IMR-90 (cell line): ENCODE results near the gene CASP8. TPM values are rescaled to one million over a fixed set of nuclear protein-coding genes. Genes with fewer than 3 reads are reported as not detected.

ENCODE experiments used
- ATAC-seq: fragments of 200-7000 bp; cut with Tn5 transposase; 2 replicates; pipeline ENCODE4 v1.9.1; 2020; ENCODE audit warnings: low read depth, mild to moderate bottlenecking, moderate library complexity
- BruUV-seq: library from RNA; stranded (reverse); fragments of 400-500 nt; replicated peaks from 2 replicates; lab custom pipeline; 2021; lab: Mats Ljungman, UMichigan
- CTCF ChIA-PET: fragments of 300-600 bp; formaldehyde crosslinking; extraction: SDS; loops from one replicate; lab custom pipeline; 2021; ENCODE audit warnings: antibody characterized with exemption; lab: Yijun Ruan, JAX
- POLR2A ChIA-PET: fragments of 300-600 bp; sonication (Branson Sonifier 250); formaldehyde crosslinking; loops from one replicate; lab custom pipeline; 2022; ENCODE audit warnings: antibody characterized with exemption; ENCODE audit not compliant: unreplicated experiment; lab: Charles Lee
- DNase-seq: peaks from one replicate; pipeline ENCODE4 v3.0.0; 2013
- H2AFZ ChIP-seq: replicated peaks from 2 replicates; pipeline ENCODE3; 2013; ENCODE audit warnings: low read length, mild to moderate bottlenecking; ENCODE audit not compliant: poor library complexity
- H2AK5ac ChIP-seq: 2 replicates; pipeline ENCODE4 v1.6.1; 2013; ENCODE audit warnings: low read depth, low read length, inconsistent platforms
- H2AK9ac ChIP-seq: replicated peaks from 2 replicates; pipeline ENCODE3; 2013; ENCODE audit warnings: mild to moderate bottlenecking, low read depth, low read length, moderate library complexity; ENCODE audit not compliant: poor library complexity
- H2BK120ac ChIP-seq: 2 replicates; pipeline ENCODE4 v1.6.1; 2013; ENCODE audit warnings: low read depth, low read length, inconsistent platforms
- H2BK15ac ChIP-seq: 3 replicates; pipeline ENCODE4 v1.6.1; 2013; ENCODE audit warnings: low read depth, low read length, inconsistent platforms
- H2BK20ac ChIP-seq: 2 replicates; pipeline ENCODE4 v1.6.1; 2013; ENCODE audit warnings: low read depth, mild to moderate bottlenecking, inconsistent platforms, low read length, moderate library complexity
- H2BK5ac ChIP-seq: 2 replicates; pipeline ENCODE4 v1.6.1; 2013; ENCODE audit warnings: mild to moderate bottlenecking, low read depth, low read length, inconsistent platforms; ENCODE audit not compliant: poor library complexity, severe bottlenecking
- H3K14ac ChIP-seq: replicated peaks from 2 replicates; pipeline ENCODE4 v1.6.1; 2013; ENCODE audit warnings: low read depth, low read length, inconsistent platforms
- H3K18ac ChIP-seq: 2 replicates; pipeline ENCODE4 v1.6.1; 2013; ENCODE audit warnings: low read depth, low read length, control low read depth
- H3K23ac ChIP-seq: 2 replicates; pipeline ENCODE4 v1.6.1; 2013; ENCODE audit warnings: low read depth, low read length, inconsistent platforms
- H3K27ac ChIP-seq: 2 replicates; pipeline ENCODE4 v1.5.1; 2013; ENCODE audit warnings: mild to moderate bottlenecking, control low read depth, low read length; ENCODE audit not compliant: insufficient read depth
- H3K27me3 ChIP-seq: 2 replicates; pipeline ENCODE4 v1.6.1; 2013; ENCODE audit warnings: low read length; ENCODE audit not compliant: control insufficient read depth, insufficient read depth
- H3K36me3 ChIP-seq: 2 replicates; pipeline ENCODE4 v1.6.1; 2013; ENCODE audit warnings: low read length, mixed read lengths; ENCODE audit not compliant: control insufficient read depth, insufficient read depth
- H3K4ac ChIP-seq: 2 replicates; pipeline ENCODE4 v1.6.1; 2013; ENCODE audit warnings: low read depth, low read length, inconsistent platforms
- H3K4me1 ChIP-seq: 2 replicates; pipeline ENCODE4 v1.6.1; 2013; ENCODE audit warnings: low read length, mixed read lengths; ENCODE audit not compliant: control insufficient read depth, insufficient read depth
- H3K4me2 ChIP-seq: 2 replicates; pipeline ENCODE4 v1.6.1; 2013; ENCODE audit warnings: low read depth, mild to moderate bottlenecking, control low read depth, low read length, moderate library complexity
- H3K4me3 ChIP-seq: 2 replicates; pipeline ENCODE4 v1.5.1; 2013; ENCODE audit warnings: low read depth, mild to moderate bottlenecking, control low read depth, low read length, moderate library complexity; ENCODE audit not compliant: insufficient read depth
- H3K56ac ChIP-seq: 2 replicates; pipeline ENCODE4 v1.6.1; 2013; ENCODE audit warnings: low read length, inconsistent platforms; ENCODE audit not compliant: insufficient read depth; ENCODE audit errors: extremely low read depth
- H3K79me1 ChIP-seq, 2 experiments: 2 replicates each; pipeline ENCODE4 v1.6.1; 2013; ENCODE audit warnings: low read length in 2 of 2, inconsistent platforms in 1 of 2, low read depth in 1 of 2
- H3K9ac ChIP-seq: 2 replicates; pipeline ENCODE4 v1.6.1; 2013; ENCODE audit warnings: low read depth, low read length, control low read depth
- H3K9me1 ChIP-seq: 2 replicates; pipeline ENCODE4 v1.6.1; 2013; ENCODE audit warnings: low read length, inconsistent platforms; ENCODE audit not compliant: insufficient read depth
- H3K9me3 ChIP-seq: 2 replicates; pipeline ENCODE4 v1.6.1; 2013; ENCODE audit warnings: low read length; ENCODE audit not compliant: control insufficient read depth, insufficient read depth
- H4K20me1 ChIP-seq: 2 replicates; pipeline ENCODE4 v1.6.1; 2013; ENCODE audit warnings: low read length, inconsistent platforms; ENCODE audit not compliant: insufficient read depth
- H4K5ac ChIP-seq: 2 replicates; pipeline ENCODE4 v1.6.1; 2013; ENCODE audit warnings: mild to moderate bottlenecking, low read depth, low read length, control low read depth
- H4K8ac ChIP-seq, 2 experiments: 2 replicates each; pipeline ENCODE4 v1.6.1; 2013; ENCODE audit warnings: low read depth in 2 of 2, low read length in 2 of 2, control low read depth in 1 of 2, inconsistent platforms in 1 of 2
- H4K91ac ChIP-seq: 2 replicates; pipeline ENCODE4 v1.6.1; 2013; ENCODE audit warnings: low read depth, low read length, inconsistent platforms; ENCODE audit not compliant: insufficient read depth
- CEBPB ChIP-seq: IDR thresholded peaks from 2 replicates; pipeline ENCODE4 v1.6.1; 2012; ENCODE audit warnings: low read depth, low read length, improper control_type of control experiment
- CHD1 ChIP-seq: IDR thresholded peaks from 2 replicates; pipeline ENCODE4 v1.6.1; 2012; ENCODE audit warnings: low read depth, low read length, improper control_type of control experiment
- CTCF ChIP-seq: conservative IDR thresholded peaks from 2 replicates; pipeline ENCODE4 v1.5.1; 2012; ENCODE audit warnings: mild to moderate bottlenecking, low read depth, low read length, improper control_type of control experiment
- ELK1 ChIP-seq: fragments of 150-350 bp; IDR thresholded peaks from 2 replicates; pipeline ENCODE4 v1.6.1; 2016; ENCODE audit warnings: low read depth, mild to moderate bottlenecking, low read length, moderate library complexity, borderline replicate concordance
- FOS ChIP-seq: fragments of 150-350 bp; IDR thresholded peaks from 2 replicates; pipeline ENCODE4 v1.6.1; 2016; ENCODE audit warnings: low read depth, low read length
- MAFK ChIP-seq: IDR thresholded peaks from 2 replicates; pipeline ENCODE4 v1.6.1; 2012; ENCODE audit warnings: low read depth, low read length, improper control_type of control experiment
- MAZ ChIP-seq: IDR thresholded peaks from 2 replicates; pipeline ENCODE4 v1.6.1; 2012; ENCODE audit warnings: low read depth, mild to moderate bottlenecking, low read length, improper control_type of control experiment, moderate library complexity, borderline replicate concordance
- MXI1 ChIP-seq: IDR thresholded peaks from 2 replicates; pipeline ENCODE4 v1.6.1; 2012; ENCODE audit warnings: low read depth, mild to moderate bottlenecking, low read length, moderate library complexity, borderline replicate concordance
- NFE2L2 ChIP-seq: fragments of 150-350 bp; IDR thresholded peaks from 2 replicates; pipeline ENCODE4 v1.6.1; 2016; ENCODE audit warnings: low read depth, mild to moderate bottlenecking, low read length
- POLR2A ChIP-seq: IDR thresholded peaks from 2 replicates; pipeline ENCODE4 v1.6.1; 2012; ENCODE audit warnings: mild to moderate bottlenecking, low read depth, low read length
- RAD21 ChIP-seq: IDR thresholded peaks from 2 replicates; pipeline ENCODE4 v1.6.1; 2012; ENCODE audit warnings: low read length, improper control_type of control experiment
- RCOR1 ChIP-seq: IDR thresholded peaks from 2 replicates; pipeline ENCODE4 v1.6.1; 2012; ENCODE audit warnings: mild to moderate bottlenecking, low read length, improper control_type of control experiment; ENCODE audit not compliant: insufficient replicate concordance
- RFX5 ChIP-seq: IDR thresholded peaks from 2 replicates; pipeline ENCODE4 v1.8.0; 2012; ENCODE audit warnings: low read depth, mild to moderate bottlenecking, low read length, moderate library complexity
- SMC3 ChIP-seq: fragments of 150-350 bp; IDR thresholded peaks from 2 replicates; pipeline ENCODE4 v1.6.1; 2016; ENCODE audit warnings: low read depth, mild to moderate bottlenecking, antibody characterized with exemption, low read length, moderate library complexity
- USF2 ChIP-seq: fragments of 150-350 bp; IDR thresholded peaks from 2 replicates; pipeline ENCODE4 v1.6.1; 2017; ENCODE audit warnings: mild to moderate bottlenecking, antibody characterized with exemption, low read length, low read depth
- WGBS, 2 experiments: methylation state at CpG; one replicate each; pipeline versions ENCODE4 v1.1.5 to v1.1.7; 2013; ENCODE audit warnings: missing lambda C conversion rate in 2 of 2; ENCODE audit not compliant: insufficient read length in 1 of 2; ENCODE audit errors: extremely low coverage in 2 of 2; 5-methylcytosine and 5-hydroxymethylcytosine counted together
- dilution Hi-C: fragments of 300-500 bp; cut with HindIII; formaldehyde crosslinking; loops from one replicate; pipeline ENCODE4 v1.14.3; 2018; ENCODE audit warnings: low sequenced_read_pairs; ENCODE audit not compliant: unreplicated experiment
- in situ Hi-C: fragments of 300-500 bp; cut with MboI; formaldehyde crosslinking; loops from 3 replicates; pipeline ENCODE4 v1.14.3; 2019; ENCODE audit warnings: low sequenced_read_pairs, inconsistent platforms, mixed read lengths
- intact Hi-C: fragments of 100-400 bp; cut with micrococcal nuclease; formaldehyde crosslinking; loops from 2 replicates; pipeline ENCODE4 v1.10.0; 2022
- polyA plus RNA-seq, 3 experiments: library from polyadenylated mRNA; depleted of rRNA; stranded (reverse); fragments of >200 nt; gene quantifications; 2 replicates each; pipeline ENCODE4 v1.2.3, GENCODE V29; 2012; ENCODE audit warnings: low replicate concordance in 1 of 3
- total RNA-seq: library from RNA; depleted of rRNA; stranded (reverse); fragments of >200 nt; gene quantifications from 2 replicates; pipeline ENCODE4 v1.2.3, GENCODE V29; 2012

Gene CASP8
- total and polyA plus RNA-seq, 2 of the 4 experiments (the other 2 are of a cell fraction) = 13.1 to 17.0 TPM

GRCh38 chr2:201273330-201273983, 13.1 kb downstream of the CASP8 start:
- no peak overlapping the region for H4K8ac ChIP-seq
- no peak overlapping the region for H3K56ac ChIP-seq
- H2AK9ac ChIP-seq = no peak overlapping the region
- no peaks in the 10 kb centered on the region for H3K27me3 ChIP-seq
- no peak overlapping the region for H4K91ac ChIP-seq
- H4K5ac ChIP-seq = no peak overlapping the region
- peaks cover 0 to 3% of the 10 kb centered on the region in 2 experiments; a peak in 2 of 4 replicates for H3K79me1 ChIP-seq
- in situ Hi-C loops = no loop called here
- H3K9me1 ChIP-seq = 0 out of 2 replicates have a peak, but pooled peaks cover 4% of the 10 kb centered on the region
- ChIA-PET CTCF (interaction anchor here (0.6 kb wide), 2 partner anchors 17 to 1324 kb away, joined by 3 to 9 read pairs; no protein-coding TSS in a partner anchor), POLR2A (no interaction called here)
- intact Hi-C loops = no loop called here
- dilution Hi-C loops = no loop called here
- no peak overlapping the region for H3K4me3 ChIP-seq
- H2BK15ac ChIP-seq = no peak overlapping the region
- no TSS peak for BruUV-seq
- TF ChIP-seq CEBPB = no peak
- no peak for TF ChIP-seq SMC3
- TF ChIP-seq POLR2A = no peak
- TF ChIP-seq RCOR1 = no peak
- TF ChIP-seq MAZ = no peak
- TF ChIP-seq USF2 = no peak
- no peak for TF ChIP-seq NFE2L2
- TF ChIP-seq CHD1 = no peak
- TF ChIP-seq MAFK = no peak
- TF ChIP-seq ELK1 = no peak
- TF ChIP-seq CTCF = no peak
- TF ChIP-seq RFX5 = no peak
- TF ChIP-seq RAD21 = no peak
- TF ChIP-seq MXI1 = no peak
- no peak for TF ChIP-seq FOS
- H3K4me1 ChIP-seq = no peaks in the 10 kb centered on the region
- DNase-seq = no peak
- no peak overlapping the region for H3K27ac ChIP-seq
- no peak overlapping the region for H2BK20ac ChIP-seq
- no peak overlapping the region for H2BK120ac ChIP-seq
- no peak overlapping the region for H2AFZ ChIP-seq
- H3K9me3 ChIP-seq = no peaks in the 10 kb centered on the region
- no peak overlapping the region for H3K4me2 ChIP-seq
- peaks cover 21% of the 10 kb centered on the region for H3K36me3 ChIP-seq
- H2AK5ac ChIP-seq = no peak overlapping the region
- no peak overlapping the region for H3K4ac ChIP-seq
- 100% methylated on average over 3 of the region's 9 CpGs; no CpG with 5 or more reads in 1 of the 2 experiments for WGBS, 2 experiments
- H3K23ac ChIP-seq = no peak overlapping the region
- no peak overlapping the region for H3K14ac ChIP-seq
- no peak overlapping the region for H2BK5ac ChIP-seq
- H4K20me1 ChIP-seq = no peaks in the 10 kb centered on the region
- H3K9ac ChIP-seq = no peak overlapping the region
- H3K18ac ChIP-seq = no peak overlapping the region
- ATAC-seq = no peak
